HepG2 (cell line): ENCODE measurements around the gene SDCCAG8.

Experiments
- MED8 ChIP-seq: sonication (generic); formaldehyde crosslinking; IDR thresholded peaks from 2 replicates; pipeline ENCODE4 v1.8.1; 2023; ENCODE audit warnings: mild to moderate bottlenecking, missing genetic modification reagents; ENCODE audit not compliant: insufficient replicate concordance
- MEIS1 ChIP-seq: sonication (generic); formaldehyde crosslinking; IDR thresholded peaks from 2 replicates; pipeline ENCODE4 v1.9.0; 2021; ENCODE audit warnings: mild to moderate bottlenecking, missing genetic modification reagents, moderate library complexity, borderline replicate concordance
- ONECUT2 ChIP-seq: sonication (generic); formaldehyde crosslinking; IDR thresholded peaks from 2 replicates; pipeline ENCODE4 v1.4.0; 2020; ENCODE audit warnings: missing genetic modification reagents
- POLR2AphosphoS5 ChIP-seq: IDR thresholded peaks from 2 replicates; pipeline ENCODE4 v1.6.1; 2012; ENCODE audit warnings: low read depth, low read length
- RXRA ChIP-seq: sonication (generic); formaldehyde crosslinking; IDR thresholded peaks from 2 replicates; pipeline ENCODE4 v1.5.1; 2020; ENCODE audit warnings: missing genetic modification reagents
- TBL1XR1 ChIP-seq: fragments of 150-350 bp; IDR thresholded peaks from 2 replicates; pipeline ENCODE4 v1.6.1; 2014; ENCODE audit warnings: borderline replicate concordance, low read length; ENCODE audit not compliant: partially characterized antibody
- ZBTB8A ChIP-seq: sonication (generic); formaldehyde crosslinking; IDR thresholded peaks from 2 replicates; pipeline ENCODE4 v1.4.0; 2020; ENCODE audit warnings: mild to moderate bottlenecking, low read depth, missing genetic modification reagents, borderline replicate concordance
- ZNF274 ChIP-seq: sonication (generic); formaldehyde crosslinking; IDR thresholded peaks from 2 replicates; pipeline ENCODE4 v1.5.1; 2020; ENCODE audit warnings: mild to moderate bottlenecking, missing genetic modification reagents
- ZNF607 ChIP-seq: sonication (generic); formaldehyde crosslinking; IDR thresholded peaks from 2 replicates; pipeline ENCODE4 v1.5.1; 2020; ENCODE audit warnings: missing genetic modification reagents, mild to moderate bottlenecking, borderline replicate concordance
- TF ChIP-seq, protein P1 (sequence below): sonication (generic); formaldehyde crosslinking; IDR thresholded peaks from 2 replicates; pipeline ENCODE4 v1.5.0; 2020; ENCODE audit warnings: mild to moderate bottlenecking, missing genetic modification reagents, moderate library complexity
- TF ChIP-seq, protein P2 (sequence below), 2 experiments: IDR thresholded peaks; 2 replicates each; pipeline ENCODE4 v1.6.1; 2011 to 2012; ENCODE audit warnings: low read length in 2 of 2, borderline replicate concordance in 1 of 2, low read depth in 1 of 2, mild to moderate bottlenecking in 1 of 2, moderate library complexity in 1 of 2
- TF ChIP-seq, protein P3 (sequence below), 2 experiments: sonication (generic) in 1 of 2; formaldehyde crosslinking in 1 of 2; IDR thresholded peaks; 2 replicates each; pipeline versions ENCODE4 v1.5.1 to v1.6.1; 2011 to 2020; ENCODE audit warnings: borderline replicate concordance in 1 of 2, low read depth in 1 of 2, low read length in 1 of 2, mild to moderate bottlenecking in 1 of 2, missing genetic modification reagents in 1 of 2, moderate library complexity in 1 of 2
- TF ChIP-seq, protein P4 (sequence below): sonication (generic); formaldehyde crosslinking; IDR thresholded peaks from 2 replicates; pipeline ENCODE4 v1.4.0; 2020; ENCODE audit warnings: low read depth, missing genetic modification reagents

DNA sequence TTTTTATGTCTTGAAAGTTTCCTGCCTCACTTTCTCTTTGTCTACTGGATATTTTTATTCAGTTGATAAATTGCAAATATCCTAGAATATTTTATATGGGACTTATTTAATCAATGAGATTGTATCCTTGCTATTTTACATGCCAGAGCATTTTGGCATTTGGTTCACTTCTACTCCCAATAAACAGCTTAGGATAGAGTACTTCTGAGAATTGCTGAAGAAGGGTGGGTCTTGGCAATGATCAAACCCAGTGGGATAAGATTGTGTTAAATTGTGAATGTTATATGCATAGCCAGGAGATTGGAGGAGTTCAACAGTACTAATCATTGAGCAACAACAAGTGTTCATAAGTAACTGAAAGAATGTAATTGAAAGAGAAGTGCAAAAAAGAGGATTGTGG, 60.1 kb downstream of the SDCCAG8 start:
- TF ChIP-seq MED8 (CRISPR knock-in tag) = no peak
- TF ChIP-seq MEIS1 = no peak
- no peak for TF ChIP-seq ONECUT2
- TF ChIP-seq POLR2AphosphoS5 = no peak
- no peak for TF ChIP-seq ZBTB8A (CRISPR knock-in tag)
- TF ChIP-seq, protein P1, sequence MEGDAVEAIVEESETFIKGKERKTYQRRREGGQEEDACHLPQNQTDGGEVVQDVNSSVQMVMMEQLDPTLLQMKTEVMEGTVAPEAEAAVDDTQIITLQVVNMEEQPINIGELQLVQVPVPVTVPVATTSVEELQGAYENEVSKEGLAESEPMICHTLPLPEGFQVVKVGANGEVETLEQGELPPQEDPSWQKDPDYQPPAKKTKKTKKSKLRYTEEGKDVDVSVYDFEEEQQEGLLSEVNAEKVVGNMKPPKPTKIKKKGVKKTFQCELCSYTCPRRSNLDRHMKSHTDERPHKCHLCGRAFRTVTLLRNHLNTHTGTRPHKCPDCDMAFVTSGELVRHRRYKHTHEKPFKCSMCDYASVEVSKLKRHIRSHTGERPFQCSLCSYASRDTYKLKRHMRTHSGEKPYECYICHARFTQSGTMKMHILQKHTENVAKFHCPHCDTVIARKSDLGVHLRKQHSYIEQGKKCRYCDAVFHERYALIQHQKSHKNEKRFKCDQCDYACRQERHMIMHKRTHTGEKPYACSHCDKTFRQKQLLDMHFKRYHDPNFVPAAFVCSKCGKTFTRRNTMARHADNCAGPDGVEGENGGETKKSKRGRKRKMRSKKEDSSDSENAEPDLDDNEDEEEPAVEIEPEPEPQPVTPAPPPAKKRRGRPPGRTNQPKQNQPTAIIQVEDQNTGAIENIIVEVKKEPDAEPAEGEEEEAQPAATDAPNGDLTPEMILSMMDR (CRISPR knock-in tag) = no peak
- TF ChIP-seq, protein P2, sequence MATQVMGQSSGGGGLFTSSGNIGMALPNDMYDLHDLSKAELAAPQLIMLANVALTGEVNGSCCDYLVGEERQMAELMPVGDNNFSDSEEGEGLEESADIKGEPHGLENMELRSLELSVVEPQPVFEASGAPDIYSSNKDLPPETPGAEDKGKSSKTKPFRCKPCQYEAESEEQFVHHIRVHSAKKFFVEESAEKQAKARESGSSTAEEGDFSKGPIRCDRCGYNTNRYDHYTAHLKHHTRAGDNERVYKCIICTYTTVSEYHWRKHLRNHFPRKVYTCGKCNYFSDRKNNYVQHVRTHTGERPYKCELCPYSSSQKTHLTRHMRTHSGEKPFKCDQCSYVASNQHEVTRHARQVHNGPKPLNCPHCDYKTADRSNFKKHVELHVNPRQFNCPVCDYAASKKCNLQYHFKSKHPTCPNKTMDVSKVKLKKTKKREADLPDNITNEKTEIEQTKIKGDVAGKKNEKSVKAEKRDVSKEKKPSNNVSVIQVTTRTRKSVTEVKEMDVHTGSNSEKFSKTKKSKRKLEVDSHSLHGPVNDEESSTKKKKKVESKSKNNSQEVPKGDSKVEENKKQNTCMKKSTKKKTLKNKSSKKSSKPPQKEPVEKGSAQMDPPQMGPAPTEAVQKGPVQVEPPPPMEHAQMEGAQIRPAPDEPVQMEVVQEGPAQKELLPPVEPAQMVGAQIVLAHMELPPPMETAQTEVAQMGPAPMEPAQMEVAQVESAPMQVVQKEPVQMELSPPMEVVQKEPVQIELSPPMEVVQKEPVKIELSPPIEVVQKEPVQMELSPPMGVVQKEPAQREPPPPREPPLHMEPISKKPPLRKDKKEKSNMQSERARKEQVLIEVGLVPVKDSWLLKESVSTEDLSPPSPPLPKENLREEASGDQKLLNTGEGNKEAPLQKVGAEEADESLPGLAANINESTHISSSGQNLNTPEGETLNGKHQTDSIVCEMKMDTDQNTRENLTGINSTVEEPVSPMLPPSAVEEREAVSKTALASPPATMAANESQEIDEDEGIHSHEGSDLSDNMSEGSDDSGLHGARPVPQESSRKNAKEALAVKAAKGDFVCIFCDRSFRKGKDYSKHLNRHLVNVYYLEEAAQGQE (IDR thresholded peaks at IDR 0.05; ENCODE audit: borderline replicate concordance in 1 of 2, low read depth in 1 of 2, low read length in 2 of 2) = no peak
- TF ChIP-seq, protein P3, sequence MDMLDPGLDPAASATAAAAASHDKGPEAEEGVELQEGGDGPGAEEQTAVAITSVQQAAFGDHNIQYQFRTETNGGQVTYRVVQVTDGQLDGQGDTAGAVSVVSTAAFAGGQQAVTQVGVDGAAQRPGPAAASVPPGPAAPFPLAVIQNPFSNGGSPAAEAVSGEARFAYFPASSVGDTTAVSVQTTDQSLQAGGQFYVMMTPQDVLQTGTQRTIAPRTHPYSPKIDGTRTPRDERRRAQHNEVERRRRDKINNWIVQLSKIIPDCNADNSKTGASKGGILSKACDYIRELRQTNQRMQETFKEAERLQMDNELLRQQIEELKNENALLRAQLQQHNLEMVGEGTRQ (IDR thresholded peaks at IDR 0.05; ENCODE audit: low read depth, low read length) = no peak
- TF ChIP-seq, protein P3 (CRISPR knock-in tag; IDR thresholded peaks at IDR 0.05; ENCODE audit: borderline replicate concordance) = no peak
- no peak for TF ChIP-seq ZNF274 (CRISPR knock-in tag)
- no peak for TF ChIP-seq ZNF607 (CRISPR knock-in tag)
- TF ChIP-seq RXRA (CRISPR knock-in tag) = no peak
- no peak for TF ChIP-seq TBL1XR1
- TF ChIP-seq, protein P4, sequence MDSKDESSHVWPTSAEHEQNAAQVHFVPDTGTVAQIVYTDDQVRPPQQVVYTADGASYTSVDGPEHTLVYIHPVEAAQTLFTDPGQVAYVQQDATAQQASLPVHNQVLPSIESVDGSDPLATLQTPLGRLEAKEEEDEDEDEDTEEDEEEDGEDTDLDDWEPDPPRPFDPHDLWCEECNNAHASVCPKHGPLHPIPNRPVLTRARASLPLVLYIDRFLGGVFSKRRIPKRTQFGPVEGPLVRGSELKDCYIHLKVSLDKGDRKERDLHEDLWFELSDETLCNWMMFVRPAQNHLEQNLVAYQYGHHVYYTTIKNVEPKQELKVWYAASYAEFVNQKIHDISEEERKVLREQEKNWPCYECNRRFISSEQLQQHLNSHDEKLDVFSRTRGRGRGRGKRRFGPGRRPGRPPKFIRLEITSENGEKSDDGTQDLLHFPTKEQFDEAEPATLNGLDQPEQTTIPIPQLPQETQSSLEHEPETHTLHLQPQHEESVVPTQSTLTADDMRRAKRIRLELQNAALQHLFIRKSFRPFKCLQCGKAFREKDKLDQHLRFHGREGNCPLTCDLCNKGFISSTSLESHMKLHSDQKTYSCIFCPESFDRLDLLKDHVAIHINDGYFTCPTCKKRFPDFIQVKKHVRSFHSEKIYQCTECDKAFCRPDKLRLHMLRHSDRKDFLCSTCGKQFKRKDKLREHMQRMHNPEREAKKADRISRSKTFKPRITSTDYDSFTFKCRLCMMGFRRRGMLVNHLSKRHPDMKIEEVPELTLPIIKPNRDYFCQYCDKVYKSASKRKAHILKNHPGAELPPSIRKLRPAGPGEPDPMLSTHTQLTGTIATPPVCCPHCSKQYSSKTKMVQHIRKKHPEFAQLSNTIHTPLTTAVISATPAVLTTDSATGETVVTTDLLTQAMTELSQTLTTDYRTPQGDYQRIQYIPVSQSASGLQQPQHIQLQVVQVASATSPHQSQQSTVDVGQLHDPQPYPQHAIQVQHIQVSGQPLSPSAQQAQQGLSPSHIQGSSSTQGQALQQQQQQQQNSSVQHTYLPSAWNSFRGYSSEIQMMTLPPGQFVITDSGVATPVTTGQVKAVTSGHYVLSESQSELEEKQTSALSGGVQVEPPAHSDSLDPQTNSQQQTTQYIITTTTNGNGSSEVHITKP (CRISPR knock-in tag) = no peak
